Bronchial epithelial cell (primary cell): ENCODE data around the gene FAM209B. TPM values are rescaled to one million over a fixed set of nuclear protein-coding genes. Genes with fewer than 3 reads are reported as not detected.
"Not testable (repeated sequence)": the region's sequence is repeated elsewhere in the genome, so short reads cannot be mapped to it uniquely, and the experiment has no call there.

Experiments used
- DNase-seq: peaks from one replicate; pipeline ENCODE4 v3.0.0-alpha.2; 2010; ENCODE audit warnings: low read depth
- FAIRE-seq: peaks from 2 replicates; lab custom pipeline; 2011; peaks lifted over from hg19 to GRCh38; lab: Jason Lieb, UNC
- H3K27me3 ChIP-seq: 2 replicates; pipeline ENCODE4 v1.5.1; 2011; ENCODE audit warnings: low read length; ENCODE audit not compliant: control insufficient read depth, insufficient read depth
- H3K36me3 ChIP-seq: 2 replicates; pipeline ENCODE4 v1.5.1; 2011; ENCODE audit warnings: low read length; ENCODE audit not compliant: control insufficient read depth, insufficient read depth
- H3K4me3 ChIP-seq: 2 replicates; pipeline ENCODE4 v1.5.1; 2011; ENCODE audit warnings: mild to moderate bottlenecking, low read depth, low read length, control low read depth
- CTCF ChIP-seq: IDR thresholded peaks from 2 replicates; pipeline ENCODE4 v1.5.1; 2011; ENCODE audit warnings: mild to moderate bottlenecking, moderate library complexity, low read length, control low read depth, inconsistent platforms; ENCODE audit not compliant: insufficient read depth, severe bottlenecking
- total RNA-seq: library from RNA; depleted of rRNA; stranded (reverse); fragments of >200 nt; gene quantifications from 2 replicates; pipeline ENCODE4 v1.2.1, GENCODE V29; 2014

Gene FAM209B
- 0.26 TPM in 1 of 2 replicates, not detected in the other for total RNA-seq

- not testable (repeated sequence) for H3K4me3 ChIP-seq, DNase-seq, FAIRE-seq, H3K27me3 ChIP-seq, H3K36me3 ChIP-seq
These were observed at the start of gene FAM209B for GRCh38 chr20:56532946-56533345. TSS of gene FAM209B (plus strand) at chr20:56533246. CDS start at chr20:56533342, 96 bp downstream.

- Histone ChIP-seq H3K36me3 (peaks cover 10% of the 10 kb centered on the region), H3K27me3 (no peaks in the 10 kb centered on the region), H3K4me3 (no peak overlapping the region)
- TF ChIP-seq CTCF = no peak
- no peak for DNase-seq
- FAIRE-seq = no peak
These were observed 49.1 kb upstream of the FAM209B start for GRCh38 chr20:56483970-56484369.

- no peak for TF ChIP-seq CTCF
- FAIRE-seq = no peak
- no peak overlapping the region for H3K4me3 ChIP-seq
- H3K36me3 ChIP-seq = peaks cover 9% of the 10 kb centered on the region
- no peaks in the 10 kb centered on the region for H3K27me3 ChIP-seq
- DNase-seq = no peak
These were observed 45.8 kb upstream of the FAM209B start for GRCh38 chr20:56487216-56487615.

- DNase-seq = no peak
- Histone ChIP-seq H3K27me3 (no peaks in the 10 kb centered on the region), H3K36me3 (peaks cover 7% of the 10 kb centered on the region), H3K4me3 (no peak overlapping the region)
- FAIRE-seq = no peak
- no peak for TF ChIP-seq CTCF
These were observed 44.5 kb upstream of the FAM209B start for GRCh38 chr20:56488566-56488965.

GRCh38 chr20:56501116-56501515, 31.9 kb upstream of the FAM209B start:
- H3K4me3 ChIP-seq = no peak overlapping the region
- H3K36me3 ChIP-seq = peaks cover 3% of the 10 kb centered on the region
- TF ChIP-seq CTCF = no peak
- FAIRE-seq (no peak), DNase-seq (no peak)
- no peaks in the 10 kb centered on the region for H3K27me3 ChIP-seq

- Histone ChIP-seq H3K4me3 (no peak overlapping the region), H3K27me3 (no peaks in the 10 kb centered on the region), H3K36me3 (peaks cover 3% of the 10 kb centered on the region)
- DNase-seq (no peak), FAIRE-seq (no peak)
- no peak for TF ChIP-seq CTCF
These were observed 29.1 kb upstream of the FAM209B start for GRCh38 chr20:56503916-56504315.
